ENCODE measurements around the gene DNAH3.
"Not testable (repeated sequence)": the region's sequence is repeated elsewhere in the genome, so short reads cannot be mapped to it uniquely, and the experiment has no call there.

The DNAH3 gene, protein sequence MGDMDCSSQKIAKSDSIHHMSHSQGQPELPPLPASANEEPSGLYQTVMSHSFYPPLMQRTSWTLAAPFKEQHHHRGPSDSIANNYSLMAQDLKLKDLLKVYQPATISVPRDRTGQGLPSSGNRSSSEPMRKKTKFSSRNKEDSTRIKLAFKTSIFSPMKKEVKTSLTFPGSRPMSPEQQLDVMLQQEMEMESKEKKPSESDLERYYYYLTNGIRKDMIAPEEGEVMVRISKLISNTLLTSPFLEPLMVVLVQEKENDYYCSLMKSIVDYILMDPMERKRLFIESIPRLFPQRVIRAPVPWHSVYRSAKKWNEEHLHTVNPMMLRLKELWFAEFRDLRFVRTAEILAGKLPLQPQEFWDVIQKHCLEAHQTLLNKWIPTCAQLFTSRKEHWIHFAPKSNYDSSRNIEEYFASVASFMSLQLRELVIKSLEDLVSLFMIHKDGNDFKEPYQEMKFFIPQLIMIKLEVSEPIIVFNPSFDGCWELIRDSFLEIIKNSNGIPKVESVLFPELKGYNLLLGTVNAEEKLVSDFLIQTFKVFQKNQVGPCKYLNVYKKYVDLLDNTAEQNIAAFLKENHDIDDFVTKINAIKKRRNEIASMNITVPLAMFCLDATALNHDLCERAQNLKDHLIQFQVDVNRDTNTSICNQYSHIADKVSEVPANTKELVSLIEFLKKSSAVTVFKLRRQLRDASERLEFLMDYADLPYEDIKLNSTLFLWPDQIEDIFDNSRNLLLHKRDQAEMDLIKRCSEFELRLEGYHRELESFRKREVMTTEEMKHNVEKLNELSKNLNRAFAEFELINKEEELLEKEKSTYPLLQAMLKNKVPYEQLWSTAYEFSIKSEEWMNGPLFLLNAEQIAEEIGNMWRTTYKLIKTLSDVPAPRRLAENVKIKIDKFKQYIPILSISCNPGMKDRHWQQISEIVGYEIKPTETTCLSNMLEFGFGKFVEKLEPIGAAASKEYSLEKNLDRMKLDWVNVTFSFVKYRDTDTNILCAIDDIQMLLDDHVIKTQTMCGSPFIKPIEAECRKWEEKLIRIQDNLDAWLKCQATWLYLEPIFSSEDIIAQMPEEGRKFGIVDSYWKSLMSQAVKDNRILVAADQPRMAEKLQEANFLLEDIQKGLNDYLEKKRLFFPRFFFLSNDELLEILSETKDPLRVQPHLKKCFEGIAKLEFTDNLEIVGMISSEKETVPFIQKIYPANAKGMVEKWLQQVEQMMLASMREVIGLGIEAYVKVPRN (N-terminal part only)

GRCh38 chr16:21150375-21151001, at the start of gene DNAH3:
Gene DNAH3, minus strand, starts transcription at chr16:21150846. Its CDS starts 527 bp downstream, at chr16:21150319.
- DNase-seq = no peak

DNA sequence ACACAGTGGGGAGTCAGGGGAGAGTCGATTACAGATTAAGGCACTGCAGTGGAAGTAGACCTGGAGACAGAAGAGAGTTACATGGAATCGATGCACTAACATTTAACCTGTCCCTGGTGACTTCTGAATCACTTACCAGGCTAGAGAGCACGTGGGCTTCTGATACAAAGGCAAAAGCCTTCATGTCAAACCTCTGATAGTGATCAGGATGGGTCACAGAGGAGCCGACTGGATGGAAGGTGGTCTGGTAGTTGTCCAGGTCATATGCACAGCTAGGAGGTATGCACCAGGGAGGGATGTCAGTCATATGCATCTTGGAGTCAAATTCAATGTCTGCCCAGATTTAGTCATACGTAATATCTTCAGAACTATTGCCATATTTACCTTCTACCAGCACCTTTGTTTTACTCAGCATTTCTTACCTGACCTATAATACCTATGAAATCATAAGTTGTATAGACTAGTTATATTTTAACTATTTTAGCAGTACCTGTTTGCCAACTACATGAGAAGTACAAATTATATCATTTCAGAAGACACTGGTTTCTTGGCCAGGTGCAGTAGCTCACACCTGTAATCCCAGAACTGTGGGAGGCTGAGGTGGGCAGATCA, 49.1 kb upstream of the DNAH3 start:
- DNase-seq = no peak

GRCh38 chr16:21197621-21198020, 47.0 kb upstream of the DNAH3 start:
- no peak for DNase-seq

DNA sequence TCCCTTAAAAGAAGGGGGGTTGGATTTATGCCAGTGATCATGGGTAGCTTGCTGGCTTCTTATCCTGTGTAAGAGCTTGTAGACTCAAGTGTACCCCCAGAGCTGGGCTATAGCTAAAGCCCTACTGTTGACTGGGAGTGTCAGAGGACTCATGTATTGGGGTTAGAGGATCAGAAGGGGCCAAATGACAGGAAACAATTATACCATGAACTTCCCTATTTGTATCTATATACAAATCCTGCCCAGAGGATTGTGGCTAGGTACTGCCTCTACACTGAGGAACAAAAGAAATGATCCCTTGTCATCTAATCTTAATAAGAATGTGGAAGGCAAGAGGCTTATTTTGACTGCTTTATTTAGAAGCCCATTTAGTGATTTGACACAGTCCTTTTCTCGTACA, 46.5 kb upstream of the DNAH3 start:
- no peak for DNase-seq

GRCh38 chr16:21195330-21195729, 44.7 kb upstream of the DNAH3 start:
- DNase-seq = not testable (repeated sequence)

DNA sequence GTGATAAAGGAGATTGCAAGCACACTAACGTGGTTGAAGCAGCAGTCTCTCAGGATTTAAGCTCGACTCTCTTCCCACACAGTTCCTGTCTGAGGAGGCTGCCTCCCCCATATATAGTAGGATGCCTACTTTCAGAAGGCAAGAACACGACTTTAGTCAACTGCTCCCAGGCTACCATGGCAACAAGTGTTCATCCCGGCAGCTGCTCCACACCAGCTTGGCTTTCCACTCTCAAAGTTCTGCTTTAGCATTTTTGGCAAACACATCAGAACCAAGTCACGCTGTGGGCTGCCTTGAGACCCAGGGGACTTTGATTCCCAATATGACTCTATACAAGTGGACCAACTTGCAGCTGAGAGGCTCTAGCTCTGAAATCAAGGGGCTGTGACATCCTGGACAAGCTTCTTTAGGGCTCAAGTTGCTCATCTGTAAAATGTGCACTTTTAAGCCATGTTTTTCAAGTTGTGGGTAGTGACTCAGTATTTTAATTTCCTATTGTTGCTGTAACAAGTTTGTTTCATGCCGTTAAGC, 44.2 kb upstream of the DNAH3 start:
- no peak for DNase-seq

GRCh38 chr16:21192991-21193390, 42.3 kb upstream of the DNAH3 start:
- no peak for DNase-seq

DNA sequence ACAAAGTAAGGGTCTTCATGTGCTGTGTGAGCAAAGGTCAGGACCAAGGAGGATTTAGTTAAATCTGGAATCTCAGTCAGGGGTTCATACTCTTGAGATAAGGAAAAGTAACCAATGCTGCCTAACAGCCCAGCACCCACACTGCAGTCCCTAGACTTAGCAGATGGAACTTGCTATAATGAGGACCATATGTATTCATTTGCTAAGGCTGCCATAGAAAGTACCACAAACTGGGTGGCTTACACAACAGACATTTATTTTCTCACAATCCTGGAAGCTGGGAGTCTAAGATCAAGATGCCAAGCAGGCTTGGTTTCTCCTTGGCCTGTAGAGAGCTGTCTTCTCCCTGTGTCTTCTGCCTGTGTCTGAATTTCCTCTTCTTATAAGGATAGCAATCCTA, 40.0 kb upstream of the DNAH3 start:
- DNase-seq = no peak

DNA sequence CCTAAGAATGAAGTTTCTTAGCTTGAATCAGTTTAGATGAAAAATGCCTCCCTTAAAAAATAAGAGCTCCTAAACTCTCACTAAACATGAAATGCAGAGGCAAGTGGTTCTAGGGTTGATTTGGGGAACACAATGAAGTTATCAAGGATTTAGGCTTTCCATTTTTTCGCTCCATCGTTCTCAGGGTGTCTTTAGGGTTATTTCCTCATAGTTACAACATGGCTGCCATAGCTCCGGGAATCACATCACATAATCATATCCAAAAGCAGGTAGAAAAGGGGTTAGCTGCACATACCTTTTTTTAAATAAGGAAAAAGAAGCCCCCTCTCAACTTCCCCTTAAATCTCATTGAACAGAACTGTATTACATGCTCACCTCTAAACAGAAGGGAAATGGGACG, 39.4 kb upstream of the DNAH3 start:
- DNase-seq = no peak

GRCh38 chr16:21189311-21189710, 38.7 kb upstream of the DNAH3 start:
- DNase-seq = no peak

GRCh38 chr16:21186326-21186691, 35.7 kb upstream of the DNAH3 start:
- no peak for DNase-seq

- no peak for DNase-seq
Observed at GRCh38 chr16:21185659-21186325, 35.1 kb upstream of the DNAH3 start.

GRCh38 chr16:21184834-21185233, 34.2 kb upstream of the DNAH3 start:
- no peak for DNase-seq

GRCh38 chr16:21183995-21184394, 33.3 kb upstream of the DNAH3 start:
- no peak for DNase-seq

DNA sequence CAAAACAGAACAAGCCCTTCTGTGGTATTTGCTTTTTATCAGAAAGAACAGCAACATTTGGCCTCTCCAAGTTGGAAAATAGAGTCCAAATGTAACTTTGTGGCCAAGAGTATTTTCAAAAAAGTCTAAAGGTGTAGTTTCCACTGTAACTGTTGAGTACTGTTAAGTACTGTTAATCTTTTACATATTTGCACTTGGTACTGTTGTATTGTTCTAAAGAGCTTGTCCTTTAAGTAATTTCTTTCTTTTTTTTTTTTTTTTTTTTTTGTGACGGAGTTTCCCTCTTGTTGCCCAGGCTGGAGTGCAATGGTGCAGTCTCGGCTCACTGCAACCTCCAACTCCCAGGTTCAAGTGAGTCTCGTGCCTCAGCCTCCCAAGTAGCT, 29.3 kb upstream of the DNAH3 start:
- no peak for DNase-seq

DNA sequence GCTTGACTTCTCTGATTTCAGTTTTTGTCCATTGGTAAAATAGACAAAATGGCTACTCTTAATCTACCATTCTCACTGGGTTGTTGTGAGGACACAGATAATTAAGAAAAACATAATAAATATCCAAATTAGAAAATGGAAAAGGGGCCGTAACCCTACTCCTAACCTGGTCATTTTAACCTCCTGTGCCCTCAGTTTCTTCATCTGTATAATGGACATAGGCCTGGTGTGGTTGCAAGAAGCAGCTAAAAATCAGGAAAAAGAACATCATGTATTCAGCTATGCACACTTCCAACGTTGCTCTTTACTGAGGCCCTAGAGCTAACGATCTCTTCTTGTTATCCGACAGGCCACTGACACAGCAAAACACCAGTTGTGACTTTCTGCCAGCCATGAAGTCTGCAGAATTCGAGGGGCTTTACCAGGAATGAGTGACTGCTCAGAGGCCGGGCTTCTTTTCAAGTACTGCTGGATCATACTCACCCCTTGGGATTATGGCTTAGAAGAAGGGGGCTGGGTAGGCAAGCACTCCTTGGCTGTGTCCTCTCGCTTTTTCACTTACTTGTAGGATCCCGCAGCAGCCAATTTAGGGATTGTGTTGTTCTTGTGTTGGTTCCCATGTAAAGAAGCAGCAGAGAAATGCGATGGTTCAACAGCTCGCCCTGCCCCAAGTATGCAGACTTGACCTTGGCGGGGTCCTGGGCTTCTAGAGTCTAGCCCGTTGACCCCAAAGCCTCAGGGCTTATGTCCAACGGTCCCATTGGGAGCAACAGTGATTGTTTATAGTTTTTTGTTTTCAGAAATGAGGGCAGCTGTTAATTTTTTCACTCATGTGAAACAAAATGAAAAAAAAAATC, 28.7 kb upstream of the DNAH3 start:
- DNase-seq = no peak

GRCh38 chr16:21175397-21175796, 24.8 kb upstream of the DNAH3 start:
- DNase-seq = no peak

DNA sequence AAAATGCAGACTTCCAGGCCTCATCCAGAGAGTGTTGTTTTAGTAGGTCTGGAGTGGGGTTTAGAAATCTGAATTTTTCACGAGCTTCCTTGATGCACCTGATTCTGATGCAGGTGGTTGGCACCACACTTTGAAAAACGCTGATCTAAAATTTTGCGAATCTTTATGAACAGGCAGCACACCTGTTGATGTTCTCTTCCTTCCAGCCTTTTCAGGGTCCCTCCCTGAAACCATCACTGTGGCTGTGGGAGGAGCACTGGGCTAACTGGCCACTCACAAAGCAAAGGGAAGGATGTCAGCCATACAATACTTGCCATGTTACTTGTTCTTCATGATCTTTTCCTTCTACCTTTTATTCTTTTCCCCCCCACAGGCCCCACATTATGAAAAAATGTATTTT, 22.0 kb upstream of the DNAH3 start:
- DNase-seq = no peak

- DNase-seq = not testable (repeated sequence)
Observed at GRCh38 chr16:21170116-21170515, 19.5 kb upstream of the DNAH3 start.

GRCh38 chr16:21169249-21169981, 18.8 kb upstream of the DNAH3 start:
- DNase-seq = no peak
